GM21825 (cell line): Measurements from ENCODE around the gene DIS3L.
"Not testable (repeated sequence)": the region's sequence is repeated elsewhere in the genome, so short reads cannot be mapped to it uniquely, and the experiment has no call there.

ENCODE experiments used
- ATAC-seq: cut with Tn5 transposase; IDR thresholded peaks from one replicate; pipeline ENCODE4 v1.9.1; 2021; ENCODE audit warnings: mild to moderate bottlenecking, moderate library complexity; ENCODE audit not compliant: unreplicated experiment

The DIS3L gene

DNA sequence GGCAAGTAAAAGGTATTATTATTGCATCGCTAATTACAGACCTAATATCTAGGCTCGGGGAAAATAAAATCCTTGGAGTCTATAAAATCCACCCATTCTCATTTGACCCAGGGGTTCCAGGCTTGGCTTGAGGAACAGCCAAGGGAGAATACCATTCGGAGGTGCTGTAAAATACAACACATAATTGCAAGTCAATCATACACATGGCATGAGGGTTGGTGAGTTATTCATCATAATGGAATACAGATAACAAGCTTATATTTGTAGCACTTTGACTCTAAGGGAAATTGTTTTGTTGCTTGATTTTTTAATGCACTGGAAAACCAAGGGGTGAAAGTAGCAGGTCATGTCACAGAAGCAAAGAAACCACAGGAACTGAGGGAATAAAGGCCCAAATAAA, 16.8 kb upstream of the DIS3L start:
- ATAC-seq: no peak

GRCh38 chr15:66278056-66278455, 15.3 kb upstream of the DIS3L start:
- no peak for ATAC-seq

GRCh38 chr15:66278671-66279070, 14.7 kb upstream of the DIS3L start:
- ATAC-seq: no peak

- ATAC-seq: no peak
These were observed 9.1 kb upstream of the DIS3L start for GRCh38 chr15:66284271-66284670.

- no peak for ATAC-seq
These were observed 7.7 kb upstream of the DIS3L start for GRCh38 chr15:66285533-66286280.

GRCh38 chr15:66287461-66288057, 5.8 kb upstream of the DIS3L start:
- no peak for ATAC-seq

GRCh38 chr15:66288093-66288492, 5.3 kb upstream of the DIS3L start:
- ATAC-seq: no peak

DNA sequence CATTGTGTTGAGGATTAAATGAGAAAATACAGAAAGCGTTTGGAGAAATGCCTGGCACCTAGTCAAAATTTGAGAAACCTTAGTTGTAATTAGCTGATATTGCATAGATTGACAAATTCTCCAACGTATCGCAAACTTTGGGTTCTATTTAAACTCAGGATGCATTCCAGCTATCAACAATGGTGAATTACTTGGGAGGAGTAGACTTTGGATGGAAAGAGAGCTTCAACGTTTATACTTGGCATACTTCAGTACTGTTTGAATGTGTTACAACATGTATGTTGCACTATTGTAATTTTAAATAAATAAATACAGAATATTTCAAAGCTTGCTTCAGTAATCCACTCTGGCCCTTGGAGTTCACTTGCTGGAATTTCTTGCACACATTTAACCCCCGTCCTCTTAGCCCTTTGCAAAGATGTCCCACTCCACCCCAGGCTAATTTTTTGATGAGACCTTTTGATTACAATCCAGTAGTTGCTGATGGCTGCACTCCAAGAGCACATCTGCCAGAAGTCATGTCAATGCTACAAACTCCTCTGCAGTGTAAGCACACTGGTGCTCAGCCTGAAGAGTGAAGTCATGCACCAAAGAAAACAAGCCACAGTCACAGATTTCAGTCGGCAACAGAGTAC, 4.7 kb upstream of the DIS3L start:
- ATAC-seq: no peak

DNA sequence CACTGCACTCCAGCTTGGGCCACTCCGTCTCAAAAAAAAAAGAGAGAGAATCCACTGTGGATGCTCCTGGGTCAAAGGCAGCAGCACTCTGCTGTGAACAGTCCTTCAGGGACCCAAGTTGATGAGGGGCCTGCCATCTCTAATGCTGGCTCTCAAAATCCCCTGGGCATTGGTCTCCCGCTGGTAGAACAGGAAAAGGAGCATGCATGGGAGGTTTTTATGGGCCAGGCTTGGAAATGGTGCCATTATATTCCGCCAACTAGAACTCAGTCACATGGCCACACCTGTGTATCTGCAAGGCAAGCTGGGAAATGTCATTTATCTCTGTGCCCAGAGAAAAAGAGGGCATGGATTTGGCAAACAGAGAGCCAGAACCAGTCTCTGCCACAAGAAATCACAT, 3.4 kb upstream of the DIS3L start:
- ATAC-seq: no peak

GRCh38 chr15:66290518-66290917, 2.9 kb upstream of the DIS3L start:
- ATAC-seq: no peak

DNA sequence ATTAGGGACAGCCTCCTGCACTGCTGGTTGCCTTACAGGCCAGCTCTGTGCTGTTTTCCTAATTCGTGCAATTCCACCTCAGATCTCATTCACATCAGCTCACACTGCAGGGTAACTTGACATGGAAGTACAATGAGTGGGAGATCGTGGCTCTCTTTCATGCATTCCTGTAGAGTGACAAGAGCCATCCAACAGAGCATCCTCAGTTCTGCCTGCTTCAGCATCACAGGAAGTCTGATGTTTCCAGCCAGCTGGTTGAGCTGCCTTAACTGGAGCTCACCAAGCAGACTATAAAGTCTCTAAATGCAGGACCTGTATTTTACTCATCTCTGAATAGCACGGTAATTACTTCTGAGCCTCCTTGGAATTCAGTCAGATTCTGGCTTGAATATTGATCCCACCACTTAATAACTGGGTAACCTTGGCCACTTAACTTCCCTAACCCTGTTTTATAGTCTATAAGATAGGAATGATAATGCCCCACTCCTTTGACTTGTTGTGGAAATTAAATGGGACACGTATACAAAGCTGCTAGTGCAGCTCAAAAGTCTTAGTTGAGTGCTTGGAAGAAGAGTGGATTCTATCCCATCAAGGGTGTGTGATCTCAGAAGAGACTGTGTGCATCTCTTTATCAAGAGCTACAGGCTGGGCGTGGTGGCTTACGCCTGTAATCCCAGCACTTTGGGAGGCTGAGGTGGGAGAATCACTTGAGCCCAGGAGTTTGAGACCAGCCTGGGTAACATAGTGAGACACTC, 1.4 kb upstream of the DIS3L start:
- ATAC-seq: no peak

DNA sequence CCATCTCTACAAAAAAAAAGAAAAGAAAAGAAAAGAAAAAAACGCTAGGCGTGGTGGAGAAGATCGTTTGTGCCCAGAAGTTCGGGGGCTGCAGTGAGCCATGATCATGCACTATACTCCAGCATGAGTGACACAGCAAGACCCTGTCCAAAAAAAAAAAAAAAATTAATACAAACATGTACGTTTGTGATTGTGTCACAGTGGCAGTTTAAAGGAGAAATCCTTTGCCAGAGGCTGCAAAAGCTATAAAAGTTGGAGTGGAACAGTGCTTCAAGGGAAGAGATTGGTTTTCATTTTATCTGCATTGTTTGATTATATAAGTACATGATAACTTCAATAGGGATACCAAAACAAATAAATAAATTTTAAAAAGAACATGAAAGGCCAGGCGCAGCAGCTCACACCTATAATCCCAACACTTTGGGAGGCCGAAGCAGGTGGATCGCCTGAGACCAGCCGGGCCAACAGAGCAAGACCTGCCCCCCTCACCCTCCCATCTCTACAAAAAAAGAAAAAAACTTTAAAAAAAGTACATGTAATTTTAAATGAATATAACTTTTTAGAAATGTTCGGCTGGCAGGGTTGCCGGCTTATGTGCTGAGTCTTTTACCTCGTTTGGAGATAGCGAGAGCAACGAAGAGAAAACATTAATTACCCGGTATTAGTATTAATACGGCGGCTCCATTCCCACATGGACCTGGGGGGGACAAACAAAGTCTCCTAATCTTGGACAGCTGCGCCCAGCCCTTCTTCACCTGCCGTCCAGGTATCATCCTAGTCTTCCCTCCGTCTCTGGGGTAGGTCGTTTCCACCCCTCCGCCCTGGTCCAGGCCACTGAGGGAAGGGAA, 573 bp upstream of the DIS3L start:
- ATAC-seq: no peak

DNA sequence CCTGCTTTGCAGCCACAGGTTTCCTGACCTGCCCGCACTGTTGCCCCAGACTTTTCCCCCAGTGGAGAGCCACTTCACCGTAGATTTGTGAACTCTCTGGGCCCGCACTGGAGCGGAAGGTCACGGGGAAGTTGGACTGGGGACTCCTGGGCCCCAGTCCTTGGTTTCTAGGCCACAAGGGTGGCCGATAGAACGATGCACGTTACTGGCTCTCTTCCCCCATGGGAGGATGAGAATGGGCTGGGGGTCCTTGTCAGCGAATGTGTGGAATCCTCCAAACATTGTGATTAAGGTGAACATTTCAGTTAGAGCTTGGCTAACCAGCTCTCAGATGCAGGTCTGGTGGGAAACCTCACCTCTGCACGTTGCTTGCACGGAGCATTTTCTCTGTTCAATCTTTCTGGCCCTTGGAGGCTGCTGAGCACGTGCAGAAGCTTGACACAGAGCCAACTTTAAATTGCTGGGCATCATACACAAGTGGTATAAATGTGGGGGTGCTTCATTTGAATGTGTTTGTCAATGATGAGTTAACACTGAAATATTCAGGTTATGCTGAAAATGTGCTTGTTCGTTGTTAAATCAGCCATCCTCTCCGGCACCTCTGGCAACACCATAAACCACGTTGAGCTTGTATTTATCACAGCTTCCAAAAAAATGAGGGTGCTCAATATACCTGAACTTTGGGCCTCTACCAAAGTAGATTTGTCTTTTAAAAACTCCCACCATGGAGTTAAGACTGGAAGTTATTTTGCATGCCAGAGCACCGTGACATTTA, 976 bp downstream of the DIS3L start:
- ATAC-seq: peak; percentile 33

DNA sequence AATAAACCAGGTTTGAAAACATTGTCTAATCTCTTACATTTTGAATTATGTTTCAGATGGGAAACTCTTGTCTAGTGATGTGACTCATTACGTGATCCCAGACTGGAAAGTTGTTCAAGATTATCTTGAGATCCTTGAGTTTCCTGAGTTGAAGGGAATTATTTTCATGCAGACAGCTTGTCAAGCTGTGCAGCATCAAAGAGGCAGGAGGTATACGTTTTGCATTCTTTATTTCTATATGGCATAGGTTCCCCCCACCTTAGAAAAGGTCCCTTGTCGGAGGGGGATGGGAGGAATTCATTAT, 1.5 kb downstream of the DIS3L start:
- ATAC-seq: no peak

DNA sequence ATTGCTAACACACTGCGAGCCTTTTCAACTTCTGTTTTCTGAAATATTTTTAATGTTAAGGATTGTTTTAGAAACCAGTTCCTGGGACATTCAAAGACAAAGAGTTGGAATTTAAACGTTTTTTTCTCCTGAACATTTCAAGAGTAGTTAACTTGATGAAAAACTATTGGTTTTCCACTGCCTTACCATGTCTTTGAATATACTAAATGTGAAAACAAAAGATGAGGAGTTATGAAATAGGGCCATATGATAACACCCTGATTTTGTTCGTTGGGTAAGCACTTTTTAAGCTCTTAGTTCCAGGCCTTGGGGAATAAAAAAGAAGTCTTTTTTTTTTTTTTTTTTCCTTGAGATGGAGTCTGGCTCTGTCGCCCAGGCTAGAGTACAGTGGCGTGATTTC, 2.8 kb downstream of the DIS3L start:
- no peak for ATAC-seq

DNA sequence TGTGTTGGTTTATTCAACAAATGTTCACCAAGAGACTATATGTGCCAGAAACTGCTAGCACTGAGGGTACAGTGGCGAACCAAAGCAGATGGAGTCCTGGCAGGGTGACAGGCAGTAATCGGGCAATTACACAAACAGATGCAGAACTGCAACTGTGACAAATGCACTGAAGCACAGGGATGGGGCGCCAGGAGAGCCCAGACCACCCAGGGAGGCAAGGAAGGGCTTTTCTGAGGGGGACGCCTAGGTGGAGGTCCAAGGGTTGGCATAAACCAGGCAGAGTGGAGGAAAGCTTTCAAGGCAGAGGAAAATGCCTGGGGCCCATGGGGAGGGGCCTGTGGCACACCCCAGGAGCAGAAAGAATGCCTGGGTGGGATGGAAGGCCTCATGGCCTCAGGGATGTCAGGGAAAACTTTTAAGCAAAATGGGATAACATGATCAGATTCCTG, 5.5 kb downstream of the DIS3L start:
- no peak for ATAC-seq

DNA sequence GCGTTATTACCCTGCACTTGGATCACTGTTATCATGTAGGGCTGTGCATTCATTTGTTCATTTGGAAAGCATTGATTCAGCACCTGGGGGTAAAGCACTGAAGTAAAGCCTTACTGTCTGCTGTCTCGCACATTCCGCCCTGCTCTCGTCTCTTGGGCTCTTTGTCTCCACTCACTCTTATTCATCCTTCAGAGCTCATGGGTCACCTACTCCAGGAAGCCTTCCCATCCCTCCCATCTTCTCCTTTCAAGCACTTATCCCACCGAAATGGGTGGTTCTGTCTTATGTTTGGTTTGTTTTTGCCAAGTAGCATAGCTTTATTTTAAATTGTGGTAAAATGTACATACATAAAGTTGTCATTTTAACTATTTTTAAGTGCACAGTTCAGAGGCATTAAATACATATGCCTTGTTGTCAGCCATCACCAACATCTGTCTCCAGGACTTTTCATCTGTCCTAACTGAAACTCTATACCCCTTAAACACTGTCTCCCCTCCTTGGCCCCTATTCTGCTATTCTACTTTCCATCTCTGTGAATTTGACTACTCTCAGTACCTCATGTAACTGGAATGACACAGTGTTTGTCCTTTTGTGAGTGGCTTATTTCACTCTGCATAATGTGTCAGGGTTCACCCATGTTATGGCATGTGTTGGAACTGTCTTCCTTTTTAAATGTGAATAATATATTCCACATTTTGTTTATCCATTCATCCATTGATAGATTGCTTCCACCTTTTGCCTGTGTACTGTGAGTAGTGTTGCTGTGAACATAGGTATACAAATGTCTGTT, 9.3 kb downstream of the DIS3L start:
- no peak for ATAC-seq

GRCh38 chr15:66304425-66304824, 11.1 kb downstream of the DIS3L start:
- not testable (repeated sequence) for ATAC-seq

DNA sequence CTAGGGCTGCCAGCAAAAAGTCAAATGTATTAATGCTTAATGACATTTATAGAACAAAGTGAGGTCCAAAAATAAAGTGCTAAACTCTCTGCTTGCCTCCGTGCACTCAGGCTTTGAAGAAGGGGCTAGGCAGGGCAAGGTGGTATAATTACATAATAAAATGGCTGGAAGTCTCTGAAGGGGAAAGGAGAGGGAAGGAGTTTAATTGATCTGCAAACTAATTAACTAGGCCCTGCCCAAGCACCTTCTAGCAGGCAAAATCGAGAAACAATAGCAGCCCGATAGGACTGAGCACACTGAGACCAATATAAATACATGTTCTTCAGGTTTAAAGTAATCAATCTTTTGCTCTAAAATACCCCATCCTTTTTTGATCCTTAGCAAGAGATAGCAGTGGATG, 13.0 kb downstream of the DIS3L start:
- no peak for ATAC-seq
